ENCODE measurements around the gene SPTLC1.

GRCh38 chr9:92001244-92001643, 114.0 kb downstream of the SPTLC1 start:
- TF ChIP-seq POLR2A (IDR thresholded peaks at IDR 0.05) (no peak), CTCF (IDR thresholded peaks at IDR 0.05) (no peak), EP300 (IDR thresholded peaks at IDR 0.05; ENCODE audit: low read depth) (no peak), POLR2AphosphoS5 (IDR thresholded peaks at IDR 0.05) (no peak)
